AG04450 (cell line): Measurements from ENCODE around the gene HECTD4. TPM values are rescaled to one million over a fixed set of nuclear protein-coding genes. Genes with fewer than 3 reads are reported as not detected.

Source experiments
- CTCF ChIA-PET: fragments of 300-600, 350-600 bp; formaldehyde crosslinking; extraction: SDS; loops from one replicate; lab custom pipeline; 2022; ENCODE audit warnings: antibody characterized with exemption, inconsistent platforms; lab: Charles Lee
- POLR2A ChIA-PET: fragments of 350-600 bp; formaldehyde crosslinking; extraction: SDS; loops from one replicate; lab custom pipeline; 2021; ENCODE audit warnings: antibody characterized with exemption, inconsistent platforms; lab: Yijun Ruan, JAX
- DNase-seq: peaks from one replicate; pipeline ENCODE4 v3.0.0-alpha.2; 2011; ENCODE audit warnings: low read depth, low spot score
- H3K27ac ChIP-seq: one replicate; pipeline ENCODE4 v1.5.1; 2012; ENCODE audit warnings: low read depth, low read length, control low read depth
- H3K27me3 ChIP-seq: one replicate; pipeline ENCODE4 v1.6.0; 2012; ENCODE audit warnings: low read length; ENCODE audit not compliant: control insufficient read depth, insufficient read depth
- H3K4me3 ChIP-seq: 2 replicates; pipeline ENCODE4 v1.5.1; 2011; ENCODE audit warnings: mild to moderate bottlenecking, low read depth, low read length, control low read depth
- H3K9me3 ChIP-seq: 2 replicates; pipeline ENCODE4 v1.5.1; 2012; ENCODE audit warnings: low read length; ENCODE audit not compliant: control insufficient read depth, insufficient read depth
- polyA plus RNA-seq: library from polyadenylated mRNA; depleted of rRNA; stranded (reverse); fragments of >200 nt; gene quantifications from 2 replicates; pipeline ENCODE4 v1.2.3, GENCODE V29; 2011
- TF ChIP-seq, protein P1 (sequence below): IDR thresholded peaks from 2 replicates; pipeline ENCODE4 v1.5.1; 2011; ENCODE audit warnings: low read depth, low read length, control low read depth, inconsistent platforms

Gene HECTD4
- polyA plus RNA-seq, 1 experiment, result 8.6 TPM

DNA sequence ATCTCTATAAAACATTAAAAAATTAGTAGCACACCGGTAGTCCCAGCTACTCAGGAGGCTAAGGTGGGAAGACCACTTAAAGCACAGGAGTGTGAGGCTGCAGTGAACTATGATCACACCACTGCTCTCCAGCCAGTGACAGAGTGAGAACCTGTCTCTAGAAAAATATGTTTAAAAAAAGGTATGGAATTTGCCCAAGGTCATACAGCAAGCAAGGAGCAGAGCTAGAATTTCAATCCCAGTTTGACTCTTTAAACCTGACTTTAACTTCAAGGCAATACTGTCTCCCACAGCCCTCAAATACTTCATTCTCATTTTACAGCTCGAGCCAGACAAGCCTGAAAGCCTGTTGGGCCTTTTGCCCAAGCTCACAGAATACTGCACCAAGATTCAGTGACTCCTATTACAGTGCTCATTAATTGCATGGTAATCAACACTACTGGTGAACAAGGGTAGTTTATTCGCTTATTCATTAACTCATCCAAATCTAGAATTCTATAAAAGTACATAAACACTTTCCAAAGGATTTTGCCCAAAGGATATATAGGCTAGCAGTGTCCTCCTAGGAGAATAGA is 8.0 kb downstream of the HECTD4 start:
- Histone ChIP-seq H3K27me3 (no peaks in the 10 kb centered on the region), H3K4me3 (no peak overlapping the region), H3K27ac (no peak overlapping the region), H3K9me3 (no peaks in the 10 kb centered on the region)
- ChIA-PET CTCF (no interaction called here), POLR2A (no interaction called here)
- DNase-seq, result no peak
- TF ChIP-seq, protein P1, sequence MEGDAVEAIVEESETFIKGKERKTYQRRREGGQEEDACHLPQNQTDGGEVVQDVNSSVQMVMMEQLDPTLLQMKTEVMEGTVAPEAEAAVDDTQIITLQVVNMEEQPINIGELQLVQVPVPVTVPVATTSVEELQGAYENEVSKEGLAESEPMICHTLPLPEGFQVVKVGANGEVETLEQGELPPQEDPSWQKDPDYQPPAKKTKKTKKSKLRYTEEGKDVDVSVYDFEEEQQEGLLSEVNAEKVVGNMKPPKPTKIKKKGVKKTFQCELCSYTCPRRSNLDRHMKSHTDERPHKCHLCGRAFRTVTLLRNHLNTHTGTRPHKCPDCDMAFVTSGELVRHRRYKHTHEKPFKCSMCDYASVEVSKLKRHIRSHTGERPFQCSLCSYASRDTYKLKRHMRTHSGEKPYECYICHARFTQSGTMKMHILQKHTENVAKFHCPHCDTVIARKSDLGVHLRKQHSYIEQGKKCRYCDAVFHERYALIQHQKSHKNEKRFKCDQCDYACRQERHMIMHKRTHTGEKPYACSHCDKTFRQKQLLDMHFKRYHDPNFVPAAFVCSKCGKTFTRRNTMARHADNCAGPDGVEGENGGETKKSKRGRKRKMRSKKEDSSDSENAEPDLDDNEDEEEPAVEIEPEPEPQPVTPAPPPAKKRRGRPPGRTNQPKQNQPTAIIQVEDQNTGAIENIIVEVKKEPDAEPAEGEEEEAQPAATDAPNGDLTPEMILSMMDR, result no peak

DNA sequence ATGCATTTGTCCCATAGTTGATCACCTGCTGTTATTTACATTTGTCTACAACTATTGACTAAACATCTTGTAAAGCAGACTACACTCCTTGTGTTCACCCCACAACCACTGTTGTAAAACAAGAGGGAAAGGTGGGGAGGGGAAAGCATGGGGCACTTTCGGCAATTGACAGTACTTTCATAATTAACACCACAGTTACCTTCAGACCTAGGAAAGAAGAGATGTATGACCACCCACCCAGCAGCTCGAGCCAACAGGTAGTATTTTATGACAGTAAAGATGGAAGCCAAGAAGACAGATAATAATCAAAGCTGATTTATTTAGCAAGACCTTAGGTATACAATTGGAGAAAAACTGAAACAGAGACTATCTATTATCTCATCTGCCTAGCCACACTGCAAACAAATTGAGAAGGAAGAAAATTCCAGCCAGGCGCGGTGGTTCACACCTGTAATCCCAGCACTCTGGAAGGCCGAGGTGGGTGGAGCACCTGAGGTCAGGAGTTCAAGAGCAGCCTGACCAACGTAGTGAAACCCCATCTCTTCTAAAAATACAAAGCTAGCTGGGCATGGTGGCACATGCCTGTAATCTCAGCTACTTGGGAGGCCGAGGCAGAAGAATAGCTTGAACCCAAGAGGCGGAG is 11.2 kb downstream of the HECTD4 start:
- Histone ChIP-seq H3K9me3 (no peaks in the 10 kb centered on the region), H3K27me3 (no peaks in the 10 kb centered on the region), H3K4me3 (no peak overlapping the region), H3K27ac (no peak overlapping the region)
- CTCF ChIA-PET, result interaction anchor here (0.6 kb wide), 1 partner anchor 92 kb away, joined by 3 read pairs; no protein-coding TSS in a partner anchor
- TF ChIP-seq, protein P1, result no peak
- DNase-seq, result no peak
- POLR2A ChIA-PET, result interaction anchor here (0.6 kb wide), 1 partner anchor 1908 kb away, joined by 5 read pairs; no protein-coding TSS in a partner anchor

DNA sequence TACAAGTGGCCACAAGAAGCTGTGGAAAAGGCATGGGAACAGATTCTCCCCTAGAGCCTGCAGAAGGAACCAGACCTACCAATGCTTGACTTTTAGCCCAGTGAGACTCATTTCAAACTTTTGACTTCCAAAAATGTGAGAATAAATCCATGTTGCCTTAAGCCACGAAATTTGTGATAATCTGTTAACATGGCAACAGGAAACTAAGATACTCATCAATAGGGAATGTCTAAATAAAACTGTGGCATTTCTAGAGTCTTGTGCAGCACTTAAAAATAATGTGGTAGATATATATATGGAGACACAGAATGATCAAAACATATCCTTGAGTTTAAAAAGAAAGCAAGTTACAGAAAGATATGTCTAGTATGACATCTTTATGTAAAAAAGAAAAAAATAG is 12.0 kb downstream of the HECTD4 start:
- Histone ChIP-seq H3K27ac (no peak overlapping the region), H3K27me3 (no peaks in the 10 kb centered on the region), H3K4me3 (no peak overlapping the region), H3K9me3 (no peaks in the 10 kb centered on the region)
- DNase-seq, result no peak
- TF ChIP-seq, protein P1, result no peak
- ChIA-PET CTCF (no interaction called here), POLR2A (no interaction called here)

DNA sequence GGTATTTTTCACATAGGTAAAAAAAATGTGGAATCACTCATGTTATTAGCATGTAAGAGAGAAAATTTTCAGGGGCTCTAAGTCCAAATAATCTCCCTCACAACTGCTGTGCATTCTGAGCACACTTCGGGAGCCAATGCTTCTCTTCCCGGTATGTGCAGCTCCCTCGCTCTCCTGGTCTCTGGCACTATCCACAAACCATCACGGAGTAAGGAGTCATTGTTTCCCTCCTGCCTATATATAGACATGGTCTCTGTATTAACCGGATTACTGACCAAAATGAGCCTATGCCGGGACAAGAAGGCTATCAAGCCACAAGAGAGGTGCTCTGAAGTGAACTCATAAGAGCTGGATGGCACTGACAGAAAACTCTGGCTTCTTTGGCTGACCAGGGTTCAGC is 13.4 kb downstream of the HECTD4 start:
- H3K4me3 ChIP-seq, result no peak overlapping the region

More for the DNA sequence above, 13.4 kb downstream of the HECTD4 start:
- H3K27me3 ChIP-seq, result no peaks in the 10 kb centered on the region
- CTCF ChIA-PET, result interaction anchor here (1.0 kb wide), 1 partner anchor 11 kb away, joined by 3 read pairs; no protein-coding TSS in a partner anchor
- DNase-seq, result no peak
- H3K27ac ChIP-seq, result no peak overlapping the region
- POLR2A ChIA-PET, result interaction anchor here (0.7 kb wide), 1 partner anchor 101 kb away, joined by 3 read pairs; no protein-coding TSS in a partner anchor
- TF ChIP-seq, protein P1, result no peak
- H3K9me3 ChIP-seq, result no peaks in the 10 kb centered on the region
